Measurements from ENCODE around the gene VAT1. TPM values are rescaled to one million over a fixed set of nuclear protein-coding genes. Genes with fewer than 3 reads are reported as not detected.

The VAT1 gene
- total RNA-seq, 1 experiment from 2014 or later = 262 TPM

GRCh38 chr17:43030137-43030767 is 8.1 kb upstream of the VAT1 start:
- Histone ChIP-seq H3T11ph (ENCODE audit: low read length) (no peak overlapping the region), H2BK5ac (ENCODE audit: insufficient read length, low read length) (no peak overlapping the region), H3K27ac (ENCODE audit: insufficient read length, low read depth, low read length) (no peak overlapping the region), H3K56ac (ENCODE audit: insufficient read length, low read depth, low read length) (no peak overlapping the region), H3K4ac (ENCODE audit: low read depth, low read length) (no peak overlapping the region), H3K79me1 (ENCODE audit: insufficient read depth, low read depth, low read length, poor library complexity, severe bottlenecking) (no peaks in the 10 kb centered on the region), H4K8ac (replicated peaks; ENCODE audit: insufficient read length, low read depth, low read length) (no peak overlapping the region), H3K27me3 (ENCODE audit: insufficient read depth, low read length) (no peaks in the 10 kb centered on the region), H3K79me2 (ENCODE audit: insufficient read depth, low read length) (no peaks in the 10 kb centered on the region), H2BK15ac (ENCODE audit: low read depth, low read length) (no peak overlapping the region), H4K20me1 (ENCODE audit: control insufficient read depth, insufficient read depth, insufficient read length) (no peaks in the 10 kb centered on the region), H2AK5ac (ENCODE audit: insufficient read length, low read length) (no peak overlapping the region), H3K23me2 (ENCODE audit: insufficient read length, low read depth, low read length, poor library complexity, severe bottlenecking) (peaks cover 7% of the 10 kb centered on the region), H3K4me1 (ENCODE audit: insufficient read depth, low read length) (peaks cover 20% of the 10 kb centered on the region), H2BK12ac (ENCODE audit: insufficient read length, low read depth, low read length) (no peak overlapping the region), H3K4me2 (ENCODE audit: insufficient read depth, insufficient read length, low read length) (no peak overlapping the region), H3K14ac (ENCODE audit: insufficient read depth, low read length) (no peak overlapping the region), H3K23ac (ENCODE audit: insufficient read length, low read depth, low read length) (no peak overlapping the region), H4K5ac (ENCODE audit: insufficient read length, low read depth, low read length) (no peak overlapping the region), H3K9me3 (ENCODE audit: control insufficient read depth, low read depth, low read length) (no peaks in the 10 kb centered on the region), H2BK20ac (ENCODE audit: low read depth, low read length, poor library complexity, severe bottlenecking) (no peak overlapping the region), H2BK120ac (ENCODE audit: low read depth, low read length, poor library complexity, severe bottlenecking) (no peak overlapping the region), H4K91ac (ENCODE audit: insufficient read length, low read depth, low read length) (no peak overlapping the region), H2AFZ (ENCODE audit: low read length) (no peak overlapping the region), H3K9ac (ENCODE audit: extremely low read depth, insufficient read length, low read length) (no peak overlapping the region), H3K18ac (ENCODE audit: insufficient read length, low read depth, low read length) (no peak overlapping the region)
- H3K36me3 Mint-ChIP-seq (ENCODE audit: insufficient read depth in 1 of 3, low read depth in 3 of 3) = peaks cover 10 to 30% (median 25%) of the 10 kb centered on the region in 3 experiments; a peak in 6 of 7 replicates
- no CpG with 5 or more reads among the region's 6 CpGs for WGBS (ENCODE audit: extremely low coverage, insufficient read length, low lambda C conversion rate)
- H3K4me1 Mint-ChIP-seq = peaks cover 67 to 79% of the 10 kb centered on the region in 2 experiments
- H3K4me3 Mint-ChIP-seq = no peak overlapping the region
- no peaks in the 10 kb centered on the region for H3K27me3 Mint-ChIP-seq (ENCODE audit: low read depth)
- no peak for TF ChIP-seq CTCF (conservative IDR thresholded peaks at IDR 0.05)
- H3K9me3 Mint-ChIP-seq = no peaks in the 10 kb centered on the region
- H3K27ac Mint-ChIP-seq = peak overlapping the region in 2 of 3 experiments; percentile 17 to 41; a peak in 5 of 7 replicates
- DNase-seq = no peak

All from H9 (cell line).